ENCODE data around the gene MRPL4. TPM values are rescaled to one million over a fixed set of nuclear protein-coding genes. Genes with fewer than 3 reads are reported as not detected.
A peak's percentile ranks its signal among the peaks of the same experiment; 100 is the strongest.

Gene MRPL4
- total and polyA plus RNA-seq, 2 of the 13 experiments (the other 11 are each of a cell fraction or from before 2014, with no cell fraction given), result 40.6 to 42.5 TPM

- TF ChIP-seq, protein P1, sequence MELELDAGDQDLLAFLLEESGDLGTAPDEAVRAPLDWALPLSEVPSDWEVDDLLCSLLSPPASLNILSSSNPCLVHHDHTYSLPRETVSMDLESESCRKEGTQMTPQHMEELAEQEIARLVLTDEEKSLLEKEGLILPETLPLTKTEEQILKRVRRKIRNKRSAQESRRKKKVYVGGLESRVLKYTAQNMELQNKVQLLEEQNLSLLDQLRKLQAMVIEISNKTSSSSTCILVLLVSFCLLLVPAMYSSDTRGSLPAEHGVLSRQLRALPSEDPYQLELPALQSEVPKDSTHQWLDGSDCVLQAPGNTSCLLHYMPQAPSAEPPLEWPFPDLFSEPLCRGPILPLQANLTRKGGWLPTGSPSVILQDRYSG (CRISPR knock-in tag; IDR thresholded peaks at IDR 0.05), result no peak
- TF ChIP-seq, protein P2, sequence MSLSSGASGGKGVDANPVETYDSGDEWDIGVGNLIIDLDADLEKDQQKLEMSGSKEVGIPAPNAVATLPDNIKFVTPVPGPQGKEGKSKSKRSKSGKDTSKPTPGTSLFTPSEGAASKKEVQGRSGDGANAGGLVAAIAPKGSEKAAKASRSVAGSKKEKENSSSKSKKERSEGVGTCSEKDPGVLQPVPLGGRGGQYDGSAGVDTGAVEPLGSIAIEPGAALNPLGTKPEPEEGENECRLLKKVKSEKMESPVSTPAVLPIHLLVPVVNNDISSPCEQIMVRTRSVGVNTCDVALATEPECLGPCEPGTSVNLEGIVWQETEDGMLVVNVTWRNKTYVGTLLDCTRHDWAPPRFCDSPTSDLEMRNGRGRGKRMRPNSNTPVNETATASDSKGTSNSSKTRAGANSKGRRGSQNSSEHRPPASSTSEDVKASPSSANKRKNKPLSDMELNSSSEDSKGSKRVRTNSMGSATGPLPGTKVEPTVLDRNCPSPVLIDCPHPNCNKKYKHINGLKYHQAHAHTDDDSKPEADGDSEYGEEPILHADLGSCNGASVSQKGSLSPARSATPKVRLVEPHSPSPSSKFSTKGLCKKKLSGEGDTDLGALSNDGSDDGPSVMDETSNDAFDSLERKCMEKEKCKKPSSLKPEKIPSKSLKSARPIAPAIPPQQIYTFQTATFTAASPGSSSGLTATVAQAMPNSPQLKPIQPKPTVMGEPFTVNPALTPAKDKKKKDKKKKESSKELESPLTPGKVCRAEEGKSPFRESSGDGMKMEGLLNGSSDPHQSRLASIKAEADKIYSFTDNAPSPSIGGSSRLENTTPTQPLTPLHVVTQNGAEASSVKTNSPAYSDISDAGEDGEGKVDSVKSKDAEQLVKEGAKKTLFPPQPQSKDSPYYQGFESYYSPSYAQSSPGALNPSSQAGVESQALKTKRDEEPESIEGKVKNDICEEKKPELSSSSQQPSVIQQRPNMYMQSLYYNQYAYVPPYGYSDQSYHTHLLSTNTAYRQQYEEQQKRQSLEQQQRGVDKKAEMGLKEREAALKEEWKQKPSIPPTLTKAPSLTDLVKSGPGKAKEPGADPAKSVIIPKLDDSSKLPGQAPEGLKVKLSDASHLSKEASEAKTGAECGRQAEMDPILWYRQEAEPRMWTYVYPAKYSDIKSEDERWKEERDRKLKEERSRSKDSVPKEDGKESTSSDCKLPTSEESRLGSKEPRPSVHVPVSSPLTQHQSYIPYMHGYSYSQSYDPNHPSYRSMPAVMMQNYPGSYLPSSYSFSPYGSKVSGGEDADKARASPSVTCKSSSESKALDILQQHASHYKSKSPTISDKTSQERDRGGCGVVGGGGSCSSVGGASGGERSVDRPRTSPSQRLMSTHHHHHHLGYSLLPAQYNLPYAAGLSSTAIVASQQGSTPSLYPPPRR (CRISPR knock-in tag; IDR thresholded peaks at IDR 0.05; ENCODE audit: borderline replicate concordance), result peak; percentile 95
- TF ChIP-seq FOXO1 (CRISPR knock-in tag; IDR thresholded peaks at IDR 0.05) (no peak; the same call in 1 of the 2 replicates), ONECUT2 (CRISPR knock-in tag; IDR thresholded peaks at IDR 0.05) (no peak), ZNF543 (CRISPR knock-in tag; IDR thresholded peaks at IDR 0.05) (no peak), ZNF143 (CRISPR knock-in tag; IDR thresholded peaks at IDR 0.05) (no peak), ZNF253 (CRISPR knock-in tag; IDR thresholded peaks at IDR 0.05; ENCODE audit: borderline replicate concordance) (no peak), PHB2 (IDR thresholded peaks at IDR 0.05; ENCODE audit: partially characterized antibody) (no peak), ETV5 (CRISPR knock-in tag; IDR thresholded peaks at IDR 0.05; ENCODE audit: borderline replicate concordance) (0 out of 2 replicates have a peak, but pooled peaks have one; percentile 25), POGZ (CRISPR knock-in tag; IDR thresholded peaks at IDR 0.05) (peak; percentile 53; the same call in 1 of the 2 replicates), SMAD3 (CRISPR knock-in tag; IDR thresholded peaks at IDR 0.05) (no peak), ZBTB8A (CRISPR knock-in tag; IDR thresholded peaks at IDR 0.05; ENCODE audit: borderline replicate concordance, low read depth) (no peak), AKAP8 (CRISPR knock-in tag; IDR thresholded peaks at IDR 0.05) (no peak; the same call in 1 of the 2 replicates), GFI1 (CRISPR knock-in tag; IDR thresholded peaks at IDR 0.05; ENCODE audit: borderline replicate concordance) (peak; percentile 93), JUND (CRISPR knock-in tag; IDR thresholded peaks at IDR 0.05) (no peak), ZNF251 (CRISPR knock-in tag; IDR thresholded peaks at IDR 0.05) (no peak), PAWR (CRISPR knock-in tag; IDR thresholded peaks at IDR 0.05; ENCODE audit: borderline replicate concordance) (no peak), ZMYM3 (CRISPR knock-in tag; IDR thresholded peaks at IDR 0.05) (peak; percentile 87), ZNF331 (CRISPR knock-in tag; IDR thresholded peaks at IDR 0.05) (no peak), KLF12 (CRISPR knock-in tag; IDR thresholded peaks at IDR 0.05; ENCODE audit: borderline replicate concordance) (no peak), CBFB (CRISPR knock-in tag; IDR thresholded peaks at IDR 0.05) (no peak), ZNF136 (CRISPR knock-in tag; IDR thresholded peaks at IDR 0.05; ENCODE audit: low read depth) (no peak)
- TF ChIP-seq, protein P3, sequence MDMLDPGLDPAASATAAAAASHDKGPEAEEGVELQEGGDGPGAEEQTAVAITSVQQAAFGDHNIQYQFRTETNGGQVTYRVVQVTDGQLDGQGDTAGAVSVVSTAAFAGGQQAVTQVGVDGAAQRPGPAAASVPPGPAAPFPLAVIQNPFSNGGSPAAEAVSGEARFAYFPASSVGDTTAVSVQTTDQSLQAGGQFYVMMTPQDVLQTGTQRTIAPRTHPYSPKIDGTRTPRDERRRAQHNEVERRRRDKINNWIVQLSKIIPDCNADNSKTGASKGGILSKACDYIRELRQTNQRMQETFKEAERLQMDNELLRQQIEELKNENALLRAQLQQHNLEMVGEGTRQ (IDR thresholded peaks at IDR 0.05; ENCODE audit: low read depth, low read length), result no peak
- TF ChIP-seq, protein P3 (CRISPR knock-in tag; IDR thresholded peaks at IDR 0.05; ENCODE audit: borderline replicate concordance), result no peak
Observed at GRCh38 chr19:10238172-10238783, 13.7 kb upstream of the MRPL4 start (continued).

All from HepG2 (cell line).